HepG2 (cell line): Measurements from ENCODE around the gene VKORC1. TPM values are rescaled to one million over a fixed set of nuclear protein-coding genes. Genes with fewer than 3 reads are reported as not detected.
A peak's percentile ranks its signal among the peaks of the same experiment; 100 is the strongest.

Experiments
- ATRX ChIP-seq: sonication (generic); formaldehyde crosslinking; IDR thresholded peaks from 2 replicates; pipeline ENCODE4 v1.4.0; 2020; ENCODE audit warnings: missing genetic modification reagents, borderline replicate concordance
- ESRRA ChIP-seq: sonication (generic); formaldehyde crosslinking; IDR thresholded peaks from 2 replicates; pipeline ENCODE4 v1.5.1; 2020; ENCODE audit warnings: mild to moderate bottlenecking, low read depth, missing genetic modification reagents
- FOXJ3 ChIP-seq: sonication (generic); formaldehyde crosslinking; IDR thresholded peaks from 2 replicates; pipeline ENCODE4 v1.4.0; 2020; ENCODE audit warnings: missing genetic modification reagents, mild to moderate bottlenecking, borderline replicate concordance
- HNRNPLL ChIP-seq: fragments of 200-400 bp; formaldehyde crosslinking; IDR thresholded peaks from 2 replicates; pipeline ENCODE4 v1.6.1; 2017; ENCODE audit warnings: mild to moderate bottlenecking, low read depth, low read length; ENCODE audit not compliant: poor library complexity, severe bottlenecking
- KLF13 ChIP-seq: sonication (generic); formaldehyde crosslinking; IDR thresholded peaks from 2 replicates; pipeline ENCODE4 v1.4.0; 2020; ENCODE audit warnings: mild to moderate bottlenecking, missing genetic modification reagents
- NFKB2 ChIP-seq: sonication (generic); formaldehyde crosslinking; IDR thresholded peaks from 2 replicates; pipeline ENCODE4 v1.4.0; 2020; ENCODE audit warnings: missing genetic modification reagents, borderline replicate concordance
- NFRKB ChIP-seq: fragments of 450-650 bp; IDR thresholded peaks from 2 replicates; pipeline ENCODE4 v1.6.1; 2017
- ONECUT2 ChIP-seq: sonication (generic); formaldehyde crosslinking; IDR thresholded peaks from 2 replicates; pipeline ENCODE4 v1.4.0; 2020; ENCODE audit warnings: missing genetic modification reagents
- TOE1 ChIP-seq: sonication (generic); formaldehyde crosslinking; IDR thresholded peaks from 2 replicates; pipeline ENCODE4 v1.4.0; 2020; ENCODE audit warnings: mild to moderate bottlenecking, missing genetic modification reagents
- ZFP41 ChIP-seq: sonication (generic); formaldehyde crosslinking; IDR thresholded peaks from 2 replicates; pipeline ENCODE4 v1.4.0; 2020; ENCODE audit warnings: mild to moderate bottlenecking, missing genetic modification reagents, borderline replicate concordance
- ZFP90 ChIP-seq: sonication (generic); formaldehyde crosslinking; IDR thresholded peaks from 2 replicates; pipeline ENCODE4 v1.8.0; 2022; ENCODE audit warnings: missing genetic modification reagents, mild to moderate bottlenecking, inconsistent platforms, borderline replicate concordance
- ZNF230 ChIP-seq: sonication (generic); formaldehyde crosslinking; IDR thresholded peaks from 2 replicates; pipeline ENCODE4 v1.4.0; 2020; ENCODE audit warnings: mild to moderate bottlenecking, missing genetic modification reagents
- ZNF644 ChIP-seq: IDR thresholded peaks from 2 replicates; pipeline ENCODE4 v1.6.1; 2016; ENCODE audit warnings: low read depth
- ZNF816 ChIP-seq: sonication (generic); formaldehyde crosslinking; IDR thresholded peaks from 2 replicates; pipeline ENCODE4 v1.8.0; 2022; ENCODE audit warnings: missing genetic modification reagents, mild to moderate bottlenecking, borderline replicate concordance
- ZNF839 ChIP-seq: sonication (generic); formaldehyde crosslinking; IDR thresholded peaks from 2 replicates; pipeline ENCODE4 v1.4.0; 2020; ENCODE audit warnings: missing genetic modification reagents, mild to moderate bottlenecking, borderline replicate concordance
- ZNF883 ChIP-seq: sonication (generic); formaldehyde crosslinking; IDR thresholded peaks from 2 replicates; pipeline ENCODE4 v1.5.1; 2020; ENCODE audit warnings: mild to moderate bottlenecking, missing genetic modification reagents; ENCODE audit errors: not compliant biosample characterization
- ZSCAN31 ChIP-seq: sonication (generic); formaldehyde crosslinking; IDR thresholded peaks from 2 replicates; pipeline ENCODE4 v1.5.0; 2020; ENCODE audit warnings: low read depth, mild to moderate bottlenecking, missing genetic modification reagents
- polyA plus RNA-seq, 8 experiments: library from polyadenylated mRNA; depleted of rRNA in 3 of 8; stranded (reverse) in 7 of 8; unstranded in 1 of 8; fragments of >200 nt; fragmentation: Illumina TruSeq in 4 of 8; extraction: Trizol in 4 of 8; gene quantifications; 2 replicates each; pipeline versions ENCODE4 v1.2.1 to v1.2.3, GENCODE V29; 2011 to 2016; ENCODE audit warnings: low read depth in 4 of 8, missing spikeins in 1 of 8, mixed read lengths in 1 of 8; ENCODE audit not compliant: insufficient read depth in 1 of 8
- total RNA-seq, 5 experiments: library from RNA; depleted of rRNA; stranded (reverse); fragments of >200 nt; fragmentation: Illumina TruSeq; extraction: Trizol; gene quantifications; 2 replicates each; pipeline ENCODE4 v1.2.3, GENCODE V29; 2016; ENCODE audit warnings: low read depth in 1 of 5
- TF ChIP-seq, protein P1 (sequence below): sonication (generic); formaldehyde crosslinking; IDR thresholded peaks from 2 replicates; pipeline ENCODE4 v1.4.0; 2020; ENCODE audit warnings: missing genetic modification reagents, borderline replicate concordance
- TF ChIP-seq, protein P2 (sequence below): sonication (generic); formaldehyde crosslinking; IDR thresholded peaks from 2 replicates; pipeline ENCODE4 v1.8.0; 2022; ENCODE audit warnings: missing genetic modification reagents, low read depth, mild to moderate bottlenecking, borderline replicate concordance
- TF ChIP-seq, protein P3 (sequence below): sonication (generic); formaldehyde crosslinking; IDR thresholded peaks from 2 replicates; pipeline ENCODE4 v1.8.1; 2023; ENCODE audit warnings: mild to moderate bottlenecking, missing genetic modification reagents
- TF ChIP-seq, protein P4 (sequence below): sonication (generic); formaldehyde crosslinking; IDR thresholded peaks from 2 replicates; pipeline ENCODE4 v1.4.0; 2020; ENCODE audit warnings: missing genetic modification reagents, borderline replicate concordance

The VKORC1 gene
- total and polyA plus RNA-seq, 2 of the 13 experiments (the other 11 are each of a cell fraction or from before 2014, with no cell fraction given): 141 to 615 TPM

DNA sequence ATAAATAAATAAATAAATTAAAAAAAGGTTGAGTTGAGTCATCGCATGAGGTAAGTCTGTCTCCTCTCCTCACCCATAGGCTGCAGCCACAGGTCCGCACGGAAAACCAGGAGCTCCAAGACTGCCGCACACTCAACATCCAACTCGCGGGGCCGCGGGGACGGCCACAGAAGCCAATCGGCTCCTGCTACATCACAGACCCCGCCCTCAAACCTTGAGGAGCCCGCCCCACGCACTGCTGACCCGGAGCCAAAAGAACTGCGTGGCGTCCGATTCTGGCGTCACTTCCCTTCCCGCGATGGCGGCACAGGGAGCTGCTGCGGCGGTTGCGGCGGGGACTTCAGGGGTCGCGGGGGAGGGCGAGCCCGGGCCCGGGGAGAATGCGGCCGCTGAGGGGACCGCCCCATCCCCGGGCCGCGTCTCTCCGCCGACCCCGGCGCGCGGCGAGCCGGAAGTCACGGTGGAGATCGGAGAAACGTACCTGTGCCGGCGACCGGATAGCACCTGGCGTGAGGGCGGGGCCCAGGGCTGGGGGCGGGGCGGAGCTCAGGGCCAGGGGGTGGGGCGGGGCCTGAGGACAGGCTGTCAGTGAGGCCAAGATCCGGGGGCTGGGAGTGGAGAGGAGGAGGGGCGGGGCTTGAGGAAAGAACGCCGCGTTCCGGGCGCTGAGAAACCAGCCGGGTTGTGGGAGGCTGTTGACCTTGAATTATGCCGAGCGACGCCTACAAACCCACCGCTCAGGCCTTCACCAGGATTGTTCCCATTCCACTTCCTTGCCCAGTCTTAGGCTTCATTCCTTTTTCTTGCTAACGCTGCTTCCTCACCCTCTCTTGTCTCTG, 23.0 kb upstream of the VKORC1 start, which contains the start of gene KAT8 (continued):
- peak; percentile 73 for TF ChIP-seq HNRNPLL
- peak; percentile 55; the same call in 1 of the 2 replicates for TF ChIP-seq ZSCAN31 (CRISPR knock-in tag)
- TF ChIP-seq ATRX (CRISPR knock-in tag): no peak
- TF ChIP-seq, protein P1, sequence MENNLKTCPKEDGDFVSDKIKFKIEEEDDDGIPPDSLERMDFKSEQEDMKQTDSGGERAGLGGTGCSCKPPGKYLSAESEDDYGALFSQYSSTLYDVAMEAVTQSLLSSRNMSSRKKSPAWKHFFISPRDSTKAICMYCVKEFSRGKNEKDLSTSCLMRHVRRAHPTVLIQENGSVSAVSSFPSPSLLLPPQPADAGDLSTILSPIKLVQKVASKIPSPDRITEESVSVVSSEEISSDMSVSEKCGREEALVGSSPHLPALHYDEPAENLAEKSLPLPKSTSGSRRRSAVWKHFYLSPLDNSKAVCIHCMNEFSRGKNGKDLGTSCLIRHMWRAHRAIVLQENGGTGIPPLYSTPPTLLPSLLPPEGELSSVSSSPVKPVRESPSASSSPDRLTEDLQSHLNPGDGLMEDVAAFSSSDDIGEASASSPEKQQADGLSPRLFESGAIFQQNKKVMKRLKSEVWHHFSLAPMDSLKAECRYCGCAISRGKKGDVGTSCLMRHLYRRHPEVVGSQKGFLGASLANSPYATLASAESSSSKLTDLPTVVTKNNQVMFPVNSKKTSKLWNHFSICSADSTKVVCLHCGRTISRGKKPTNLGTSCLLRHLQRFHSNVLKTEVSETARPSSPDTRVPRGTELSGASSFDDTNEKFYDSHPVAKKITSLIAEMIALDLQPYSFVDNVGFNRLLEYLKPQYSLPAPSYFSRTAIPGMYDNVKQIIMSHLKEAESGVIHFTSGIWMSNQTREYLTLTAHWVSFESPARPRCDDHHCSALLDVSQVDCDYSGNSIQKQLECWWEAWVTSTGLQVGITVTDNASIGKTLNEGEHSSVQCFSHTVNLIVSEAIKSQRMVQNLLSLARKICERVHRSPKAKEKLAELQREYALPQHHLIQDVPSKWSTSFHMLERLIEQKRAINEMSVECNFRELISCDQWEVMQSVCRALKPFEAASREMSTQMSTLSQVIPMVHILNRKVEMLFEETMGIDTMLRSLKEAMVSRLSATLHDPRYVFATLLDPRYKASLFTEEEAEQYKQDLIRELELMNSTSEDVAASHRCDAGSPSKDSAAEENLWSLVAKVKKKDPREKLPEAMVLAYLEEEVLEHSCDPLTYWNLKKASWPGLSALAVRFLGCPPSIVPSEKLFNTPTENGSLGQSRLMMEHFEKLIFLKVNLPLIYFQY (CRISPR knock-in tag): no peak; the same call in 1 of the 2 replicates
- 0 out of 2 replicates have a peak, but pooled peaks have one; percentile 91 for TF ChIP-seq TOE1 (CRISPR knock-in tag)
- TF ChIP-seq ZNF883: peak; percentile 73
- no peak for TF ChIP-seq KLF13 (CRISPR knock-in tag)
- no peak for TF ChIP-seq ZNF816 (CRISPR knock-in tag)
- peak; percentile 81 for TF ChIP-seq NFKB2 (CRISPR knock-in tag)
- TF ChIP-seq ZFP90 (CRISPR knock-in tag): no peak; the same call in 1 of the 2 replicates
- TF ChIP-seq FOXJ3: no peak
- TF ChIP-seq NFRKB: no peak
- TF ChIP-seq, protein P2, sequence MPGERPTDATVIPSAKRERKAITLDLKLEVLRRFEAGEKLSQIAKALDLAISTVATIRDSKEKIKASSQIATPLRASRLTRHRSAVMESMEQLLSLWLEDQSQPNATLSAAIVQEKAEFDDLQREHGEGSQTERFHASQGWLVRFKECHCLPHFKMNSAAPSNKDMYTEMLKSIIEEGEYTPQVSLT (CRISPR knock-in tag): no peak
- TF ChIP-seq ZNF230 (CRISPR knock-in tag): peak; percentile 85
- no peak for TF ChIP-seq ZNF644 (CRISPR knock-in tag)
- no peak for TF ChIP-seq ONECUT2 (CRISPR knock-in tag)
- 0 out of 2 replicates have a peak, but pooled peaks have one; percentile 35 for TF ChIP-seq ESRRA
- TF ChIP-seq ZNF839 (CRISPR knock-in tag): 0 out of 2 replicates have a peak, but pooled peaks have one; percentile 63
- TF ChIP-seq, protein P3, sequence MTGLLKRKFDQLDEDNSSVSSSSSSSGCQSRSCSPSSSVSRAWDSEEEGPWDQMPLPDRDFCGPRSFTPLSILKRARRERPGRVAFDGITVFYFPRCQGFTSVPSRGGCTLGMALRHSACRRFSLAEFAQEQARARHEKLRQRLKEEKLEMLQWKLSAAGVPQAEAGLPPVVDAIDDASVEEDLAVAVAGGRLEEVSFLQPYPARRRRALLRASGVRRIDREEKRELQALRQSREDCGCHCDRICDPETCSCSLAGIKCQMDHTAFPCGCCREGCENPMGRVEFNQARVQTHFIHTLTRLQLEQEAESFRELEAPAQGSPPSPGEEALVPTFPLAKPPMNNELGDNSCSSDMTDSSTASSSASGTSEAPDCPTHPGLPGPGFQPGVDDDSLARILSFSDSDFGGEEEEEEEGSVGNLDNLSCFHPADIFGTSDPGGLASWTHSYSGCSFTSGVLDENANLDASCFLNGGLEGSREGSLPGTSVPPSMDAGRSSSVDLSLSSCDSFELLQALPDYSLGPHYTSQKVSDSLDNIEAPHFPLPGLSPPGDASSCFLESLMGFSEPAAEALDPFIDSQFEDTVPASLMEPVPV (CRISPR knock-in tag): peak; percentile 81
- no peak for TF ChIP-seq ZFP41 (CRISPR knock-in tag)
- TF ChIP-seq, protein P4, sequence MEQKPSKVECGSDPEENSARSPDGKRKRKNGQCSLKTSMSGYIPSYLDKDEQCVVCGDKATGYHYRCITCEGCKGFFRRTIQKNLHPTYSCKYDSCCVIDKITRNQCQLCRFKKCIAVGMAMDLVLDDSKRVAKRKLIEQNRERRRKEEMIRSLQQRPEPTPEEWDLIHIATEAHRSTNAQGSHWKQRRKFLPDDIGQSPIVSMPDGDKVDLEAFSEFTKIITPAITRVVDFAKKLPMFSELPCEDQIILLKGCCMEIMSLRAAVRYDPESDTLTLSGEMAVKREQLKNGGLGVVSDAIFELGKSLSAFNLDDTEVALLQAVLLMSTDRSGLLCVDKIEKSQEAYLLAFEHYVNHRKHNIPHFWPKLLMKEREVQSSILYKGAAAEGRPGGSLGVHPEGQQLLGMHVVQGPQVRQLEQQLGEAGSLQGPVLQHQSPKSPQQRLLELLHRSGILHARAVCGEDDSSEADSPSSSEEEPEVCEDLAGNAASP: peak; percentile 82
